WTC11 (cell line): ENCODE results near the gene GPR26. TPM values are rescaled to one million over a fixed set of nuclear protein-coding genes. Genes with fewer than 3 reads are reported as not detected.

Source experiments
- ATAC-seq: fragments of 200-7000 bp; cut with Tn5 transposase; 2 replicates; pipeline ENCODE4 v1.10.0; 2021; ENCODE audit warnings: mild to moderate bottlenecking, moderate library complexity
- CTCF ChIA-PET: fragments of 300-600 bp; sonication (Branson Sonifier 250); formaldehyde crosslinking; loops from one replicate; lab custom pipeline; 2021; ENCODE audit warnings: antibody characterized with exemption; lab: Charles Lee
- POLR2A ChIA-PET: fragments of 350-600 bp; sonication (Branson Sonifier 250); formaldehyde crosslinking; loops from one replicate; lab custom pipeline; 2021; ENCODE audit warnings: antibody characterized with exemption; lab: Charles Lee
- DNase-seq: peaks from one replicate; pipeline ENCODE4 v3.0.0; 2021; ENCODE audit warnings: low spot score
- H3K27ac Mint-ChIP-seq: 2 replicates; pipeline ENCODE4 v1.8.0; 2021; ENCODE audit warnings: mixed read lengths
- H3K27me3 Mint-ChIP-seq: 2 replicates; pipeline ENCODE4 v1.8.0; 2021; ENCODE audit warnings: low read depth, mild to moderate bottlenecking, moderate library complexity, mixed read lengths
- H3K36me3 Mint-ChIP-seq: 2 replicates; pipeline ENCODE4 v1.8.0; 2021; ENCODE audit warnings: mixed read lengths
- H3K4me1 Mint-ChIP-seq: 2 replicates; pipeline ENCODE4 v1.8.0; 2022; ENCODE audit warnings: mixed read lengths
- H3K4me3 Mint-ChIP-seq: 2 replicates; pipeline ENCODE4 v1.8.0; 2021; ENCODE audit warnings: mild to moderate bottlenecking, moderate library complexity, mixed read lengths
- H3K9me3 Mint-ChIP-seq: 2 replicates; pipeline ENCODE4 v1.8.0; 2021; ENCODE audit warnings: mixed read lengths
- ATF1 ChIP-seq: sonication (generic); formaldehyde crosslinking; IDR thresholded peaks from 2 replicates; pipeline ENCODE4 v1.8.1; 2023; ENCODE audit warnings: mild to moderate bottlenecking, moderate library complexity, missing genetic modification reagents
- CREB1 ChIP-seq: sonication (generic); formaldehyde crosslinking; IDR thresholded peaks from 2 replicates; pipeline ENCODE4 v1.8.0; 2023; ENCODE audit warnings: mild to moderate bottlenecking, missing genetic modification reagents
- ETV6 ChIP-seq: sonication (generic); formaldehyde crosslinking; IDR thresholded peaks from 2 replicates; pipeline ENCODE4 v1.8.1; 2022; ENCODE audit warnings: mild to moderate bottlenecking, missing genetic modification reagents
- KAT7 ChIP-seq: sonication (generic); formaldehyde crosslinking; IDR thresholded peaks from 2 replicates; pipeline ENCODE4 v1.8.1; 2023; ENCODE audit warnings: missing genetic modification reagents, mild to moderate bottlenecking, borderline replicate concordance
- NFATC4 ChIP-seq: fragments of 250-450 bp; sonication (Bioruptor Pico); IDR thresholded peaks from 2 replicates; pipeline ENCODE4 v1.9.0; 2021; ENCODE audit warnings: mild to moderate bottlenecking
- ZNF232 ChIP-seq: sonication (generic); formaldehyde crosslinking; IDR thresholded peaks from 2 replicates; pipeline ENCODE4 v1.8.0; 2022; ENCODE audit warnings: mild to moderate bottlenecking, missing genetic modification reagents
- ZNF317 ChIP-seq: sonication (generic); formaldehyde crosslinking; IDR thresholded peaks from 2 replicates; pipeline ENCODE4 v1.8.1; 2023; ENCODE audit warnings: low read depth, mild to moderate bottlenecking, moderate library complexity, missing genetic modification reagents, borderline replicate concordance
- total RNA-seq: library from RNA; stranded (reverse); gene quantifications from 3 replicates; pipeline ENCODE4 v1.2.3, GENCODE V29; 2021
- TF ChIP-seq, protein P1 (sequence below): sonication (generic); formaldehyde crosslinking; IDR thresholded peaks from 2 replicates; pipeline ENCODE4 v1.8.0; 2022; ENCODE audit warnings: mild to moderate bottlenecking, missing genetic modification reagents
- TF ChIP-seq, protein P2 (sequence below): fragments of 250-450 bp; sonication (Bioruptor Pico); conservative IDR thresholded peaks from 2 replicates; pipeline ENCODE4 v1.9.0; 2021; ENCODE audit warnings: mild to moderate bottlenecking
- TF ChIP-seq, protein P3 (sequence below): fragments of 250-450 bp; sonication (Bioruptor Pico); IDR thresholded peaks from 2 replicates; pipeline ENCODE4 v1.9.0; 2021; ENCODE audit warnings: moderate library complexity, mild to moderate bottlenecking, inconsistent platforms, borderline replicate concordance
- TF ChIP-seq, protein P4 (sequence below): sonication (generic); formaldehyde crosslinking; IDR thresholded peaks from 2 replicates; pipeline ENCODE4 v1.8.1; 2022; ENCODE audit warnings: low read depth, missing genetic modification reagents, borderline replicate concordance
- TF ChIP-seq, protein P5 (sequence below): sonication (generic); formaldehyde crosslinking; IDR thresholded peaks from 2 replicates; pipeline ENCODE4 v1.8.1; 2022; ENCODE audit warnings: low read depth, mild to moderate bottlenecking, moderate library complexity, missing genetic modification reagents, borderline replicate concordance
- TF ChIP-seq, protein P6 (sequence below): sonication (generic); formaldehyde crosslinking; IDR thresholded peaks from 2 replicates; pipeline ENCODE4 v1.8.1; 2023; ENCODE audit warnings: mild to moderate bottlenecking, missing genetic modification reagents

Gene GPR26
- total RNA-seq, 1 experiment from 2014 or later = 0.07 TPM

DNA sequence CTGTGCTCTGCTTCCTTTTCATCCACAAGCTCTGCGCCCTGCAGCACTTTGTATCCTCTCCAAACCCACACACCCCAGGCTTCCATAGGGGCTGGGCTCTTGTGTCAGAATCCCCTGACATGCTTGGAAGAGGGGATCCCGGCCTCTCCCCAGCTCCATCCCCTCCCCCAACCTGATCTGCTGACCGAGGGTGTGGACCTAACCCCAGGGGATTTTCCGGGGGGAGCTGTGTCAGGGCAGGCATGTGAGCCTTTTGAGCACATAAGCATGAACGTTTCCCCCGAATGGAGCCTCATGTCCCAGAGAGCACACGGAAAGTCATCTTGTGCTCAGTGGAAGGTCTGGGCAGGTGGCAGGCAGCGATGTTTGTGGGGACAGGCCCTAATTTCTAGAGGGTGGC is 17.7 kb downstream of the GPR26 start:
- Mint-ChIP-seq H3K4me3 (no peak overlapping the region), H3K36me3 (no peaks in the 10 kb centered on the region), H3K4me1 (no peaks in the 10 kb centered on the region), H3K27ac (no peak overlapping the region), H3K27me3 (no peaks in the 10 kb centered on the region; the same call in 1 of the 2 replicates), H3K9me3 (no peaks in the 10 kb centered on the region)
- no peak for TF ChIP-seq NFATC4 (CRISPR knock-in tag)
- TF ChIP-seq ATF1 = no peak
- TF ChIP-seq ZNF317 (CRISPR knock-in tag) = no peak
- CTCF ChIA-PET = interaction anchor here (1.1 kb wide), 1 partner anchor 110 kb away, joined by 3 read pairs; no protein-coding TSS in a partner anchor
- no peak for DNase-seq
- POLR2A ChIA-PET = no interaction called here
- no peak for ATAC-seq

DNA sequence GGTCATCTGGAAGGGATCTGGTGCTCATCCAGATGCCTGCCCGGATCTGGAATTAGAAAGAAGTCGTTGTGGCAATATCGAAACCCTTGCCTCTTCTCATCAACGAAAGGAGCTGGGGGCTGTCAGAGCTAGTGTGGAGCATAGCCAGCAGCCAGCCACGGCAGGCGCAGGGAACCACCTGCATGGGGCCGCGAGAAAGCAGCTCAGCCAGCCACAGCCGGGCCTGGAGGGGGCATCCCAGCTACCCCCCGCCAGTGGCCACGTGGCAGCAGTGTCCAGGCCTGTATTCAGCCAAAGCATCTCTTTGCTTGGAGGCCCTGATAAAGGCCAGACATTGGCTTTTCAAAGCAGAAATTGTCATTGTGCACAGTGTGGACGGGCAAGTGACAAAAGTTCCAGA is 19.1 kb downstream of the GPR26 start:
- no peaks in the 10 kb centered on the region for H3K9me3 Mint-ChIP-seq
- DNase-seq = no peak
- ChIA-PET POLR2A (no interaction called here), CTCF (interaction anchor here (0.9 to 2.0 kb wide), 3 partner anchors 19 to 112 kb away, joined by 3 to 5 read pairs (median 3); no protein-coding TSS in a partner anchor)
- no peak overlapping the region for H3K27ac Mint-ChIP-seq
- no peak for ATAC-seq
- TF ChIP-seq KAT7 (CRISPR knock-in tag) (no peak), ZNF232 (CRISPR knock-in tag) (no peak), CREB1 (CRISPR knock-in tag) (no peak), ZNF317 (CRISPR knock-in tag) (no peak), ETV6 (CRISPR knock-in tag) (no peak)
- TF ChIP-seq, protein P1, sequence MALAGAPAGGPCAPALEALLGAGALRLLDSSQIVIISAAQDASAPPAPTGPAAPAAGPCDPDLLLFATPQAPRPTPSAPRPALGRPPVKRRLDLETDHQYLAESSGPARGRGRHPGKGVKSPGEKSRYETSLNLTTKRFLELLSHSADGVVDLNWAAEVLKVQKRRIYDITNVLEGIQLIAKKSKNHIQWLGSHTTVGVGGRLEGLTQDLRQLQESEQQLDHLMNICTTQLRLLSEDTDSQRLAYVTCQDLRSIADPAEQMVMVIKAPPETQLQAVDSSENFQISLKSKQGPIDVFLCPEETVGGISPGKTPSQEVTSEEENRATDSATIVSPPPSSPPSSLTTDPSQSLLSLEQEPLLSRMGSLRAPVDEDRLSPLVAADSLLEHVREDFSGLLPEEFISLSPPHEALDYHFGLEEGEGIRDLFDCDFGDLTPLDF (CRISPR knock-in tag) = no peak
- TF ChIP-seq, protein P2, sequence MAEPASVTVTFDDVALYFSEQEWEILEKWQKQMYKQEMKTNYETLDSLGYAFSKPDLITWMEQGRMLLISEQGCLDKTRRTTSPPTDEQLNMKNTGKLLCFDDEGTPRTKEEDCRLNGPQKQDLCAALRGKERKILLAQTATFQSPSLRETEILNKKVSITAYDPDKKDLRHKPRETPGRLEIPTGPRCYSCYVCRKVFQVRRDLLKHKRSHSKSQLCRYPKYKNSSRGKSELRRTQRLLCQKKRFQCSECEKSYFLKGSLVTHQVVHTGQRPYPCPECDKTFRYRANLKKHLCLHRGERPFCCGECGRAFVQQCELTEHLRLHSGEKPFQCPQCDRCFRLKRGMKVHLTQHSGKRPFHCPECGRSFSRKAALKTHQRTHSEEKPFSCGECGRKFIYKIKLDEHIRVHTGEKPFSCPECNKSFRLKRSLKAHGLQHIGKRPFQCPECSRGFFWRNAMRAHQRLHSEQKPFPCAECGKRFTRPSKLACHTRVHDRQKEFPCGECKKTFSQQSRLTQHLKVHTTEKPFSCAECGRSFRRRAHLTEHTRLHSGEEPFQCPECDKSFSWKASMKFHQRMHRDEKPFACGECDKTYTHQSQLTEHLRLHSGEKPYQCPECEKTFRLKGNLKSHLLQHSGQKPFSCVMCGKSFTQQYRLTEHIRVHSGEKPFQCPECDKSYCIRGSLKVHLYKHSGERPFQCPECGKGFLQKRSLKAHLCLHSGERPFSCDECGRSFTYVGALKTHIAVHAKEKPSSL (CRISPR knock-in tag) = no peak
- TF ChIP-seq, protein P3, sequence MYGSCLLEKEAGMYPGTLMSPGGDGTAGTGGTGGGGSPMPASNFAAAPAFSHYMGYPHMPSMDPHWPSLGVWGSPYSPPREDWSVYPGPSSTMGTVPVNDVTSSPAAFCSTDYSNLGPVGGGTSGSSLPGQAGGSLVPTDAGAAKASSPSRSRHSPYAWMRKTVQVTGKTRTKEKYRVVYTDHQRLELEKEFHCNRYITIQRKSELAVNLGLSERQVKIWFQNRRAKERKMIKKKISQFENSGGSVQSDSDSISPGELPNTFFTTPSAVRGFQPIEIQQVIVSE = no peak
- TF ChIP-seq, protein P4, sequence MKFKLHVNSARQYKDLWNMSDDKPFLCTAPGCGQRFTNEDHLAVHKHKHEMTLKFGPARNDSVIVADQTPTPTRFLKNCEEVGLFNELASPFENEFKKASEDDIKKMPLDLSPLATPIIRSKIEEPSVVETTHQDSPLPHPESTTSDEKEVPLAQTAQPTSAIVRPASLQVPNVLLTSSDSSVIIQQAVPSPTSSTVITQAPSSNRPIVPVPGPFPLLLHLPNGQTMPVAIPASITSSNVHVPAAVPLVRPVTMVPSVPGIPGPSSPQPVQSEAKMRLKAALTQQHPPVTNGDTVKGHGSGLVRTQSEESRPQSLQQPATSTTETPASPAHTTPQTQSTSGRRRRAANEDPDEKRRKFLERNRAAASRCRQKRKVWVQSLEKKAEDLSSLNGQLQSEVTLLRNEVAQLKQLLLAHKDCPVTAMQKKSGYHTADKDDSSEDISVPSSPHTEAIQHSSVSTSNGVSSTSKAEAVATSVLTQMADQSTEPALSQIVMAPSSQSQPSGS (CRISPR knock-in tag) = no peak
- TF ChIP-seq, protein P5, sequence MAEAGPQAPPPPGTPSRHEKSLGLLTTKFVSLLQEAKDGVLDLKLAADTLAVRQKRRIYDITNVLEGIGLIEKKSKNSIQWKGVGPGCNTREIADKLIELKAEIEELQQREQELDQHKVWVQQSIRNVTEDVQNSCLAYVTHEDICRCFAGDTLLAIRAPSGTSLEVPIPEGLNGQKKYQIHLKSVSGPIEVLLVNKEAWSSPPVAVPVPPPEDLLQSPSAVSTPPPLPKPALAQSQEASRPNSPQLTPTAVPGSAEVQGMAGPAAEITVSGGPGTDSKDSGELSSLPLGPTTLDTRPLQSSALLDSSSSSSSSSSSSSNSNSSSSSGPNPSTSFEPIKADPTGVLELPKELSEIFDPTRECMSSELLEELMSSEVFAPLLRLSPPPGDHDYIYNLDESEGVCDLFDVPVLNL = no peak
- TF ChIP-seq, protein P6, sequence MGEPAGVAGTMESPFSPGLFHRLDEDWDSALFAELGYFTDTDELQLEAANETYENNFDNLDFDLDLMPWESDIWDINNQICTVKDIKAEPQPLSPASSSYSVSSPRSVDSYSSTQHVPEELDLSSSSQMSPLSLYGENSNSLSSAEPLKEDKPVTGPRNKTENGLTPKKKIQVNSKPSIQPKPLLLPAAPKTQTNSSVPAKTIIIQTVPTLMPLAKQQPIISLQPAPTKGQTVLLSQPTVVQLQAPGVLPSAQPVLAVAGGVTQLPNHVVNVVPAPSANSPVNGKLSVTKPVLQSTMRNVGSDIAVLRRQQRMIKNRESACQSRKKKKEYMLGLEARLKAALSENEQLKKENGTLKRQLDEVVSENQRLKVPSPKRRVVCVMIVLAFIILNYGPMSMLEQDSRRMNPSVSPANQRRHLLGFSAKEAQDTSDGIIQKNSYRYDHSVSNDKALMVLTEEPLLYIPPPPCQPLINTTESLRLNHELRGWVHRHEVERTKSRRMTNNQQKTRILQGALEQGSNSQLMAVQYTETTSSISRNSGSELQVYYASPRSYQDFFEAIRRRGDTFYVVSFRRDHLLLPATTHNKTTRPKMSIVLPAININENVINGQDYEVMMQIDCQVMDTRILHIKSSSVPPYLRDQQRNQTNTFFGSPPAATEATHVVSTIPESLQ (CRISPR knock-in tag) = no peak
- TF ChIP-seq, all 79 proteins: peak for 0
- no peaks in the 10 kb centered on the region for H3K27me3 Mint-ChIP-seq
- H3K36me3 Mint-ChIP-seq = no peaks in the 10 kb centered on the region
- H3K4me1 Mint-ChIP-seq = no peaks in the 10 kb centered on the region
- no peak overlapping the region for H3K4me3 Mint-ChIP-seq
